Endothelial cell of umbilical vein (primary cell): ENCODE data around the gene FZR1. TPM values are rescaled to one million over a fixed set of nuclear protein-coding genes. Genes with fewer than 3 reads are reported as not detected.

Source experiments
- BruUV-seq: library from RNA; stranded (reverse); fragments of 400-500 nt; replicated peaks from 2 replicates; lab custom pipeline; 2021; lab: Mats Ljungman, UMichigan
- CTCF ChIA-PET: fragments of 300-600, 350-600 bp; sonication (Branson Sonifier 250); formaldehyde crosslinking; loops from one replicate; lab custom pipeline; 2021; ENCODE audit warnings: antibody characterized with exemption, inconsistent platforms; lab: Charles Lee
- POLR2A ChIA-PET: fragments of 300-600, 350-600 bp; sonication (Branson Sonifier 250); formaldehyde crosslinking; loops from one replicate; lab custom pipeline; 2021; ENCODE audit warnings: antibody characterized with exemption, inconsistent platforms; lab: Charles Lee
- DNase-seq: peaks from one replicate; pipeline ENCODE4 v3.0.0-alpha.2; 2011; ENCODE audit warnings: low read depth, low spot score
- FAIRE-seq: peaks from 2 replicates; lab custom pipeline; 2011; peaks lifted over from hg19 to GRCh38; lab: Jason Lieb, UNC
- H2AFZ ChIP-seq: 2 replicates; pipeline ENCODE4 v1.6.0; 2012; ENCODE audit warnings: low read depth, low read length, control low read depth, inconsistent platforms
- H3K27ac ChIP-seq: 2 replicates; pipeline ENCODE4 v1.5.1; 2011; ENCODE audit warnings: low read depth, mild to moderate bottlenecking, control low read depth, low read length, moderate library complexity; ENCODE audit not compliant: insufficient read depth
- H3K27me3 ChIP-seq, 2 experiments: 2 replicates each; pipeline versions ENCODE4 v1.6.0 to v1.6.1; 2011; ENCODE audit warnings: low read length in 2 of 2, mixed read lengths in 1 of 2; ENCODE audit not compliant: control insufficient read depth in 2 of 2, insufficient read depth in 2 of 2
- H3K36me3 ChIP-seq, 2 experiments: 2 replicates in 1 of 2; 3 replicates in 1 of 2; pipeline ENCODE4 v1.5.1; 2011; ENCODE audit warnings: low read length in 2 of 2, mild to moderate bottlenecking in 1 of 2, moderate library complexity in 1 of 2; ENCODE audit not compliant: control insufficient read depth in 2 of 2, insufficient read depth in 2 of 2; ENCODE audit errors: extremely low read depth in 1 of 2
- H3K4me1 ChIP-seq: 3 replicates; pipeline ENCODE4 v1.5.1; 2011; ENCODE audit warnings: mild to moderate bottlenecking, low read length; ENCODE audit not compliant: control insufficient read depth, insufficient read depth; ENCODE audit errors: extremely low read depth
- H3K4me2 ChIP-seq: 2 replicates; pipeline ENCODE4 v1.6.1; 2011; ENCODE audit warnings: low read length, control low read depth, mixed read lengths; ENCODE audit not compliant: insufficient read depth
- H3K4me3 ChIP-seq, 3 experiments: fragments of 200-600 bp in 1 of 3; sonication (generic), shearing (Covaris generic) in 1 of 3; replicated peaks in 1 of 3; 2 replicates each; pipeline ENCODE4 v1.5.1; 2011 to 2016; ENCODE audit warnings: control low read depth in 3 of 3, low read length in 3 of 3, mild to moderate bottlenecking in 2 of 3, inconsistent platforms in 1 of 3, low read depth in 1 of 3, moderate library complexity in 1 of 3; ENCODE audit not compliant: insufficient read depth in 1 of 3
- H3K79me2 ChIP-seq: 2 replicates; pipeline ENCODE4 v1.6.0; 2012; ENCODE audit warnings: low read length, inconsistent platforms; ENCODE audit not compliant: control insufficient read depth, insufficient read depth
- H3K9ac ChIP-seq: replicated peaks from 2 replicates; pipeline ENCODE3; 2011; ENCODE audit warnings: low read length, control low read depth; ENCODE audit not compliant: insufficient read depth; ENCODE audit errors: extremely low read depth
- H3K9me1 ChIP-seq: replicated peaks from 3 replicates; pipeline ENCODE4 v1.6.0; 2011; ENCODE audit warnings: mild to moderate bottlenecking, low read length; ENCODE audit not compliant: control insufficient read depth, insufficient read depth; ENCODE audit errors: extremely low read depth
- H3K9me3 ChIP-seq: replicated peaks from 2 replicates; pipeline ENCODE4 v1.5.1; 2012; ENCODE audit warnings: low read length, inconsistent platforms; ENCODE audit not compliant: control insufficient read depth, insufficient read depth
- H4K20me1 ChIP-seq: replicated peaks from 2 replicates; pipeline ENCODE3; 2011; ENCODE audit warnings: mild to moderate bottlenecking, low read length; ENCODE audit not compliant: control insufficient read depth, insufficient read depth; ENCODE audit errors: extremely low read depth
- EZH2 ChIP-seq: IDR thresholded peaks from 2 replicates; pipeline ENCODE4 v1.6.1; 2012; ENCODE audit warnings: borderline replicate concordance, low read depth, mild to moderate bottlenecking, moderate library complexity, low read length, inconsistent platforms; ENCODE audit not compliant: severe bottlenecking
- FOS ChIP-seq: IDR thresholded peaks from 2 replicates; pipeline ENCODE4 v1.6.1; 2011; ENCODE audit warnings: mild to moderate bottlenecking, low read length, moderate library complexity, borderline replicate concordance; ENCODE audit not compliant: insufficient read depth
- GATA2 ChIP-seq: IDR thresholded peaks from 2 replicates; pipeline ENCODE4 v1.7.0; 2011; ENCODE audit warnings: low read depth, mild to moderate bottlenecking, moderate library complexity, mixed read lengths, low read length; ENCODE audit not compliant: insufficient read length, insufficient read depth
- JUN ChIP-seq: IDR thresholded peaks from 2 replicates; pipeline ENCODE4 v1.6.1; 2011; ENCODE audit warnings: borderline replicate concordance, low read depth; ENCODE audit not compliant: insufficient read length, insufficient read depth
- MYC ChIP-seq: IDR thresholded peaks from one replicate; pipeline ENCODE4 v1.6.1; 2011; ENCODE audit warnings: mild to moderate bottlenecking, low read depth, low read length
- POLR2A ChIP-seq: IDR thresholded peaks from 2 replicates; pipeline ENCODE4 v1.6.1; 2012; ENCODE audit warnings: low read depth, mild to moderate bottlenecking, control low read depth, low read length
- POLR2AphosphoS5 ChIP-seq: IDR thresholded peaks from 2 replicates; pipeline ENCODE4 v1.6.1; 2012; ENCODE audit warnings: low read depth, mild to moderate bottlenecking, control low read depth, low read length, moderate library complexity; ENCODE audit not compliant: insufficient read depth
- dilution Hi-C: fragments of 300-500 bp; cut with MboI; formaldehyde crosslinking; loops from one replicate; pipeline ENCODE4 v1.15.0; 2019; ENCODE audit warnings: low sequenced_read_pairs; ENCODE audit not compliant: extremely low pct_ligation_motif_present
- intact Hi-C: fragments of 100-400 bp; cut with micrococcal nuclease; formaldehyde crosslinking; loops from one replicate; pipeline ENCODE4 v1.10.0; 2022
- polyA plus RNA-seq, 4 experiments: library from polyadenylated mRNA; depleted of rRNA in 3 of 4; stranded (reverse) in 3 of 4; unstranded in 1 of 4; fragments of >200 nt; gene quantifications; 2 replicates each; pipeline versions ENCODE4 v1.2.1 to v1.2.3, GENCODE V29; 2011 to 2012; ENCODE audit warnings: missing spikeins in 1 of 4
- total RNA-seq: library from RNA; stranded (reverse); gene quantifications from 2 replicates; pipeline ENCODE4 v1.2.3, GENCODE V29; 2021
- TF ChIP-seq, protein P1 (sequence below), 2 donors: IDR thresholded peaks; 1 replicate in 1 of 2; 2 replicates in 1 of 2; pipeline ENCODE4 v1.5.1; 2011; ENCODE audit warnings: low read length in 2 of 2, mild to moderate bottlenecking in 2 of 2, moderate library complexity in 2 of 2, control low read depth in 1 of 2, inconsistent platforms in 1 of 2, low read depth in 1 of 2; ENCODE audit not compliant: insufficient read depth in 1 of 2; ENCODE audit errors: extremely low read depth in 1 of 2
- TF ChIP-seq, protein P2 (sequence below): IDR thresholded peaks from 2 replicates; pipeline ENCODE4 v1.6.1; 2011; ENCODE audit not compliant: insufficient read depth, insufficient read length

Gene FZR1
- total and polyA plus RNA-seq, 2 donors (not counting 3 experiments of a cell fraction or from before 2014, with no cell fraction given): 35.9 to 60.4 TPM

- Histone ChIP-seq H3K9me3 (no peaks in the 10 kb centered on the region), H3K27ac (no peak overlapping the region), H3K27me3 (no peaks in the 10 kb centered on the region), H3K9me1 (no peaks in the 10 kb centered on the region), H3K79me2 (peaks cover 41% of the 10 kb centered on the region), H4K20me1 (no peaks in the 10 kb centered on the region), H3K36me3 (peaks cover 0 to 3% of the 10 kb centered on the region in 2 experiments), H3K4me2 (no peak overlapping the region), H3K4me3 (no peak overlapping the region), H3K9ac (no peak overlapping the region), H2AFZ (no peak overlapping the region), H3K4me1 (peaks cover 13% of the 10 kb centered on the region)
- dilution Hi-C loops (no loop called here), intact Hi-C loops (no loop called here)
- BruUV-seq: no TSS peak
- TF ChIP-seq MYC (no peak), GATA2 (no peak), FOS (no peak), POLR2AphosphoS5 (no peak), JUN (no peak), EZH2 (no peak), POLR2A (no peak)
- TF ChIP-seq, protein P1, sequence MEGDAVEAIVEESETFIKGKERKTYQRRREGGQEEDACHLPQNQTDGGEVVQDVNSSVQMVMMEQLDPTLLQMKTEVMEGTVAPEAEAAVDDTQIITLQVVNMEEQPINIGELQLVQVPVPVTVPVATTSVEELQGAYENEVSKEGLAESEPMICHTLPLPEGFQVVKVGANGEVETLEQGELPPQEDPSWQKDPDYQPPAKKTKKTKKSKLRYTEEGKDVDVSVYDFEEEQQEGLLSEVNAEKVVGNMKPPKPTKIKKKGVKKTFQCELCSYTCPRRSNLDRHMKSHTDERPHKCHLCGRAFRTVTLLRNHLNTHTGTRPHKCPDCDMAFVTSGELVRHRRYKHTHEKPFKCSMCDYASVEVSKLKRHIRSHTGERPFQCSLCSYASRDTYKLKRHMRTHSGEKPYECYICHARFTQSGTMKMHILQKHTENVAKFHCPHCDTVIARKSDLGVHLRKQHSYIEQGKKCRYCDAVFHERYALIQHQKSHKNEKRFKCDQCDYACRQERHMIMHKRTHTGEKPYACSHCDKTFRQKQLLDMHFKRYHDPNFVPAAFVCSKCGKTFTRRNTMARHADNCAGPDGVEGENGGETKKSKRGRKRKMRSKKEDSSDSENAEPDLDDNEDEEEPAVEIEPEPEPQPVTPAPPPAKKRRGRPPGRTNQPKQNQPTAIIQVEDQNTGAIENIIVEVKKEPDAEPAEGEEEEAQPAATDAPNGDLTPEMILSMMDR (IDR thresholded peaks at IDR 0.05; ENCODE audit: extremely low read depth in 1 of 2, insufficient read depth in 1 of 2, low read depth in 1 of 2, low read length in 2 of 2): no peak
- TF ChIP-seq, protein P2, sequence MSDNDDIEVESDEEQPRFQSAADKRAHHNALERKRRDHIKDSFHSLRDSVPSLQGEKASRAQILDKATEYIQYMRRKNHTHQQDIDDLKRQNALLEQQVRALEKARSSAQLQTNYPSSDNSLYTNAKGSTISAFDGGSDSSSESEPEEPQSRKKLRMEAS: no peak
- FAIRE-seq: no peak
- no peak for DNase-seq
- ChIA-PET POLR2A (no interaction called here), CTCF (no interaction called here)
Observed at GRCh38 chr19:3504735-3505134, 1.4 kb upstream of the FZR1 start.
